A673 (cell line): ENCODE results near the gene SLCO3A1. TPM values are rescaled to one million over a fixed set of nuclear protein-coding genes. Genes with fewer than 3 reads are reported as not detected.

Experiments used
- BruUV-seq: library from RNA; stranded (reverse); fragments of 400-500 nt; replicated peaks from 2 replicates; lab custom pipeline; 2021; lab: Mats Ljungman, UMichigan
- CTCF ChIA-PET: fragments of 300-600 bp; sonication (Branson Sonifier 250); formaldehyde crosslinking; loops from one replicate; lab custom pipeline; 2022; ENCODE audit warnings: antibody characterized with exemption; lab: Charles Lee
- POLR2A ChIA-PET: fragments of 300-600 bp; sonication (Branson Sonifier 250); formaldehyde crosslinking; loops from one replicate; lab custom pipeline; 2022; ENCODE audit warnings: antibody characterized with exemption; ENCODE audit not compliant: low non-redundant PET; lab: Charles Lee
- DNase-seq: peaks from one replicate; pipeline ENCODE4 v3.0.0-alpha.2; 2015; ENCODE audit warnings: low spot score
- H3K27ac ChIP-seq: fragments of 200-600 bp; sonication (generic); 2 replicates; pipeline ENCODE4 v1.5.1; 2016; ENCODE audit warnings: mixed run types, low read depth, mild to moderate bottlenecking, mixed read lengths, antibody characterized with exemption, low read length; ENCODE audit not compliant: poor library complexity, severe bottlenecking
- H3K27me3 ChIP-seq: fragments of 200-600 bp; sonication (generic); replicated peaks from 2 replicates; pipeline ENCODE4 v1.6.1; 2017; ENCODE audit warnings: mixed run types, low read depth, mild to moderate bottlenecking, mixed read lengths, antibody characterized with exemption, low read length; ENCODE audit not compliant: insufficient read depth, poor library complexity
- H3K36me3 ChIP-seq: fragments of 200-600 bp; sonication (generic); 2 replicates; pipeline ENCODE4 v1.6.1; 2016; ENCODE audit warnings: mixed run types, mild to moderate bottlenecking, mixed read lengths, antibody characterized with exemption, low read length; ENCODE audit not compliant: insufficient read depth, poor library complexity, severe bottlenecking
- H3K4me1 ChIP-seq: fragments of 200-600 bp; sonication (generic); 2 replicates; pipeline ENCODE4 v1.6.1; 2017; ENCODE audit warnings: mixed run types, mild to moderate bottlenecking, mixed read lengths, antibody characterized with exemption, low read length; ENCODE audit not compliant: insufficient read depth, poor library complexity, severe bottlenecking
- H3K4me3 ChIP-seq: fragments of 200-600 bp; sonication (generic); 2 replicates; pipeline ENCODE4 v1.5.1; 2016; ENCODE audit warnings: low read depth, mixed run types, mild to moderate bottlenecking, mixed read lengths, low read length; ENCODE audit not compliant: poor library complexity, severe bottlenecking
- H3K9me3 ChIP-seq: fragments of 200-600 bp; sonication (generic); 2 replicates; pipeline ENCODE4 v1.6.1; 2016; ENCODE audit warnings: mixed run types, low read depth, mild to moderate bottlenecking, mixed read lengths, antibody characterized with exemption, low read length; ENCODE audit not compliant: poor library complexity, severe bottlenecking
- CTCF ChIP-seq: fragments of 300-800, 200-600 bp; sonication (generic); conservative IDR thresholded peaks from 2 replicates; pipeline ENCODE4 v1.5.1; 2017; ENCODE audit warnings: low read depth, mild to moderate bottlenecking, antibody characterized with exemption, low read length, moderate library complexity, mixed read lengths
- EZH2 ChIP-seq: fragments of 200-600 bp; sonication (generic); IDR thresholded peaks from 2 replicates; pipeline ENCODE4 v1.6.1; 2017; ENCODE audit warnings: borderline replicate concordance, low read depth, mild to moderate bottlenecking, mixed read lengths, antibody characterized with exemption, low read length; ENCODE audit not compliant: poor library complexity, severe bottlenecking
- intact Hi-C: fragments of 100-400 bp; cut with micrococcal nuclease; formaldehyde crosslinking; loops from one replicate; pipeline ENCODE4 v1.10.0; 2022; ENCODE audit not compliant: unreplicated experiment
- total RNA-seq: library from RNA; stranded (reverse); gene quantifications from 2 replicates; pipeline ENCODE4 v1.2.3, GENCODE V29; 2021

SLCO3A1 gene
- total RNA-seq, 1 experiment from 2014 or later: 16.6 TPM

- Histone ChIP-seq H3K9me3 (no peaks in the 10 kb centered on the region), H3K36me3 (no peaks in the 10 kb centered on the region), H3K4me3 (no peak overlapping the region), H3K4me1 (peaks cover 12% of the 10 kb centered on the region), H3K27me3 (peaks cover 6% of the 10 kb centered on the region), H3K27ac (peak overlapping the region; percentile 14)
- peak; percentile 72 for DNase-seq
- ChIA-PET CTCF (no interaction called here), POLR2A (no interaction called here)
- intact Hi-C loops: no loop called here
- TF ChIP-seq EZH2 (no peak), CTCF (no peak)
- no TSS peak for BruUV-seq
These were observed 160.9 kb downstream of the SLCO3A1 start for GRCh38 chr15:92014281-92015030.

- POLR2A ChIA-PET: no interaction called here
- no TSS peak for BruUV-seq
These were observed 164.5 kb downstream of the SLCO3A1 start for GRCh38 chr15:92017882-92018534.

More at GRCh38 chr15:92017882-92018534, 164.5 kb downstream of the SLCO3A1 start:
- DNase-seq: no peak
- TF ChIP-seq CTCF: no peak
- TF ChIP-seq EZH2: no peak
- Histone ChIP-seq H3K4me3 (no peak overlapping the region), H3K27ac (no peak overlapping the region), H3K4me1 (peaks cover 12% of the 10 kb centered on the region), H3K9me3 (no peaks in the 10 kb centered on the region), H3K36me3 (no peaks in the 10 kb centered on the region), H3K27me3 (peaks cover 6% of the 10 kb centered on the region)
- intact Hi-C loops: no loop called here
- CTCF ChIA-PET: no interaction called here
